Measurements from ENCODE around the gene AP1M1. TPM values are rescaled to one million over a fixed set of nuclear protein-coding genes. Genes with fewer than 3 reads are reported as not detected.

Gene AP1M1
- total RNA-seq, 1 donor from 2014 or later: 23.4 TPM

DNA sequence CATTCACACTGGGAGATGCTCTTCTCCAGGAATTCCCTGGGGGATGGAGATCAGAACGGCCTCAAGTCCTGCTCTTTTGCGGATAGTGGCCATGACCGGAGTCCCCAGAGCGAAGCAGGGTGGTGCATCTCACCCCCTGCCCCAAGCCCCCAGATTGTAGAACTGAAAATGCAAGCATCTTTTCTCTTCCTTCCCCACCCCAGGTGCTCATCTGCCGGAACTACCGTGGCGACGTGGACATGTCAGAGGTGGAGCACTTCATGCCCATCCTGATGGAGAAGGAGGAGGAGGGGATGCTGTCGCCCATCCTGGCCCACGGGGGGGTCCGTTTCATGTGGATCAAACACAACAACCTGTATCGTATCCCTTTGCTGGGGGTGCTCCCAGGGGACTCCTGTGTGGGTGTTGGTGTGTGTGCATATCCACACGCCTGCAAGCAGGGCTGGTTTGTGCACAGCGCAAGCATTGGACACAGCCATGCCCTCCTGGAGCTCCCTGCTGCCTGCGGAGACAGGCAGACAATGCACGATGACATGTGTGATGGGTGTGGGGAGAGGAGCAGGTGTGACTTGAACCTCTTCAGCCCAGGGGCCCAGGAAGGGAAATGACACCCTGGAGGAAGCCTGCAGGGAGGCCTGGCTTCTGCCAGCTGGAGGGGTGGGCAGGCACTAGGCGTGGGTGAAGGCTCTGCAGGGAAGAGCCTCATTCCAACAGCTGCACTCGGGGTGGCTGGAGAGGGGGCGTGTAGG is 5.7 kb downstream of the AP1M1 start:
- Histone ChIP-seq H3K27me3 (ENCODE audit: control insufficient read depth, insufficient read depth, low read length) (no peaks in the 10 kb centered on the region), H3K36me3 (ENCODE audit: control insufficient read depth, insufficient read depth, low read length) (peaks cover 31% of the 10 kb centered on the region), H3K4me3 (ENCODE audit: low read depth, low read length) (no peak overlapping the region)
- TF ChIP-seq, protein P1, sequence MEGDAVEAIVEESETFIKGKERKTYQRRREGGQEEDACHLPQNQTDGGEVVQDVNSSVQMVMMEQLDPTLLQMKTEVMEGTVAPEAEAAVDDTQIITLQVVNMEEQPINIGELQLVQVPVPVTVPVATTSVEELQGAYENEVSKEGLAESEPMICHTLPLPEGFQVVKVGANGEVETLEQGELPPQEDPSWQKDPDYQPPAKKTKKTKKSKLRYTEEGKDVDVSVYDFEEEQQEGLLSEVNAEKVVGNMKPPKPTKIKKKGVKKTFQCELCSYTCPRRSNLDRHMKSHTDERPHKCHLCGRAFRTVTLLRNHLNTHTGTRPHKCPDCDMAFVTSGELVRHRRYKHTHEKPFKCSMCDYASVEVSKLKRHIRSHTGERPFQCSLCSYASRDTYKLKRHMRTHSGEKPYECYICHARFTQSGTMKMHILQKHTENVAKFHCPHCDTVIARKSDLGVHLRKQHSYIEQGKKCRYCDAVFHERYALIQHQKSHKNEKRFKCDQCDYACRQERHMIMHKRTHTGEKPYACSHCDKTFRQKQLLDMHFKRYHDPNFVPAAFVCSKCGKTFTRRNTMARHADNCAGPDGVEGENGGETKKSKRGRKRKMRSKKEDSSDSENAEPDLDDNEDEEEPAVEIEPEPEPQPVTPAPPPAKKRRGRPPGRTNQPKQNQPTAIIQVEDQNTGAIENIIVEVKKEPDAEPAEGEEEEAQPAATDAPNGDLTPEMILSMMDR (IDR thresholded peaks at IDR 0.05; ENCODE audit: insufficient read depth, low read length, severe bottlenecking): no peak
- DNase-seq (ENCODE audit: low read depth): no peak
- FAIRE-seq: no peak

DNA sequence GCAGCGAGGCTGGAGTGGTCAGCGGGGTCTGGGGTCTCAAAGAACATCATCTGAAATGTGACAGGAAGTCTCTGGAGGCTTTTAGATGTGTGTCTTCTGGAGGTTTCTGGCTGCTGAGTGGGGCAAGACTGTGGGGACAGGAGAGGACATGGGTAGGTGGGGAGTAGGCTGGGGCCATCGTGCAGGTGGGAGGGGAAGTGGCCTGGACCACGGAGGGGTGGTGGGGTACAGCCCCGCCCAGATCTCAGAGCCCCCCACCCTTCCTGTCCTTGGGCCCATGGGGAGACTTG is 6.2 kb downstream of the AP1M1 start:
- Histone ChIP-seq H3K36me3 (ENCODE audit: control insufficient read depth, insufficient read depth, low read length) (peaks cover 32% of the 10 kb centered on the region), H3K4me3 (ENCODE audit: low read depth, low read length) (no peak overlapping the region), H3K27me3 (ENCODE audit: control insufficient read depth, insufficient read depth, low read length) (no peaks in the 10 kb centered on the region)
- DNase-seq (ENCODE audit: low read depth) (no peak), FAIRE-seq (no peak)
- TF ChIP-seq, protein P1 (IDR thresholded peaks at IDR 0.05; ENCODE audit: insufficient read depth, low read length, severe bottlenecking): no peak

DNA sequence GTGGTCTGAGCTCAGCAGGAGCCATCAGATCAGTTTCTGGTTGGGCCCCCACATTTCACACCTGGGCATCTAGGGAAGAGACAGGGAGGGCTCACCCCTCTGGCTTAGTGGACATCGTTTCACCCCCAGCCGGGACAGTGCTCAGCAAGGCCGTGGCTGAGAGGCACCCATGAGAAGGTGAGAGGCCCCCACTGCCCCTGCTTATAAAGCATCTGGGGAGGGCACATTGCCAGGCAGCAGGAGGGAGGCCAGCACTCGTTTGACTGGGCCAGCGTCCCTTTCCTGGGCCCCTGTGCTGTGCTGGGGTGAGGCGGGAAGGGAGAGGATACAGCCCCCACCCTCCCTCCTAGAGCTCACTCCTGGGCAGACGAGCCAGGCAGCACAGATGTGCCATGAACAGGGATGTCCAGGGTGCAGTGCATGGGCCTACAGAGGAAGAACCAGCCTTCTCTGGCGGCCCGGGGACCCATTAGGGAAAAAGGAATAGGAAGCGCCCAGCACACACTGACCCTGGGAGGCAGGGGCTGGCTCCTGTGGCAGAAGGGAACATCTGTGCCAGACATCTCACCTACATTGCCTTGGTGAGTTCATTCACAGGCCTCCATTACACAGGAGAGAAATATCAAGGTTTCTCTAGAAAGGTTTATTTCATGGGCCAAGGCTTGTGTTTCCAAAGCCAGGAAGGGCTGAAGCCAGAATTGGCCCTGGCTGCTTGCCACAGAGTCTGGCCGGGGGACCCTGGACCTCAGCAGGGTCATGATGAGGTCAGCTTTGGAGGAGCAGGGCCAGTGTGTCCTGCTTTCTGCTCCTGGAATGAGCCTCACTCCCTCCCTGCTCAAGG is 7.7 kb downstream of the AP1M1 start:
- no peak for DNase-seq (ENCODE audit: low read depth)
- Histone ChIP-seq H3K27me3 (ENCODE audit: control insufficient read depth, insufficient read depth, low read length) (no peaks in the 10 kb centered on the region), H3K36me3 (ENCODE audit: control insufficient read depth, insufficient read depth, low read length) (peaks cover 35% of the 10 kb centered on the region), H3K4me3 (ENCODE audit: low read depth, low read length) (no peak overlapping the region)
- TF ChIP-seq, protein P1 (IDR thresholded peaks at IDR 0.05; ENCODE audit: insufficient read depth, low read length, severe bottlenecking): no peak
- FAIRE-seq: no peak

DNA sequence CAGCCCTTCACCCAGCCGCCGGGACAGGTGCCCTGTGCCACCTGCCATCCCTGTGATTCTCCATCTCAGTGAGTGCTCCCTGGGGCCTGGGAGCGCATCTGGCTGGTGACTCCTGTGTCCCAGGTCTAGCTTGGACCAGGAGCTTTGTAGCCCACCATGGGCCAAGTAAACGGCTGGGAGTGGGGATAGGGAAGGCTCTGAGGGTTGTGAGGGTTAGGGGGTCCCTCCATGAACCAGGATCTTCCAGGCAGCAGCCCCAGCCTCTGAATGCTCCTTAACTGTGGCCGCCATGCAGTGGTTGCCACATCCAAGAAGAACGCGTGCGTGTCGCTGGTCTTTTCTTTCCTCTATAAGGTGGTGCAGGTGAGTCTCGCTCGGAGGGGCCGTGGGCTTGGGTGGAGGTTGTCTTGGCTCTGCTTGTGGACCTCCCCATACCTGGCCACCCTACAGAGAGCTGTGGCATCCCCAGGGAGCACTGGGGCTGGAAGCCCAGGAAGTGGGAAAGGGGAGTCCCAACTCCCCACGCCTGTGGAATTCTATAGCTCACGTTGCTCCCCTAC is 8.4 kb downstream of the AP1M1 start:
- no peak for DNase-seq (ENCODE audit: low read depth)
- H3K4me3 ChIP-seq (ENCODE audit: low read depth, low read length): no peak overlapping the region
- TF ChIP-seq, protein P1 (IDR thresholded peaks at IDR 0.05; ENCODE audit: insufficient read depth, low read length, severe bottlenecking): no peak
- FAIRE-seq: no peak
- peaks cover 35% of the 10 kb centered on the region for H3K36me3 ChIP-seq (ENCODE audit: control insufficient read depth, insufficient read depth, low read length)
- no peaks in the 10 kb centered on the region for H3K27me3 ChIP-seq (ENCODE audit: control insufficient read depth, insufficient read depth, low read length)

DNA sequence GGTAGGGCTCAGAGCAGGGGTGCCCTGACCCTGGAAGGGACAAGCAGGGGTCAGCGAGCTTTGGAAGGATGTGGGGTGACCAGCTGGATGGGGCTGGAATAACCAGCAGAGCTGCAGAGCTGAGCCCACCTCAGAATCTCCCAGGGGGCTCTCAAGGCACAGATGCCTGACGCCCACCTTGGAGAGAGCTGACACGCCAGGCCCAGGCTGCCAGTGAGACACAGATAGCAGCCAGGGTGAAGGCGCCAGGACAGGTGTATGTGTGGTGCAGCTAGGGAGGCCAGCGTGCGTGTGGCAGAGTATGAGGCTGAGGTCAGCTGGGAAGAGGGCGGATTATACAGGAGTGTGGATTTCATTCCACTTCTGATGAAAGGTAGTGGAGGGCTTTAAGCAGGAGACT is 8.9 kb downstream of the AP1M1 start:
- TF ChIP-seq, protein P1 (IDR thresholded peaks at IDR 0.05; ENCODE audit: insufficient read depth, low read length, severe bottlenecking): no peak
- no peak for FAIRE-seq
- peaks cover 35% of the 10 kb centered on the region for H3K36me3 ChIP-seq (ENCODE audit: control insufficient read depth, insufficient read depth, low read length)

More for the DNA sequence above, 8.9 kb downstream of the AP1M1 start:
- H3K27me3 ChIP-seq (ENCODE audit: control insufficient read depth, insufficient read depth, low read length): no peaks in the 10 kb centered on the region
- no peak overlapping the region for H3K4me3 ChIP-seq (ENCODE audit: low read depth, low read length)
- DNase-seq (ENCODE audit: low read depth): no peak
